OCI-LY1 (cell line): ENCODE data around the gene FERD3L.

Experiments used
- H2AFZ ChIP-seq: fragments of 200-600 bp; sonication (generic), shearing (Covaris generic); 2 replicates; pipeline ENCODE4 v1.6.0; 2014; ENCODE audit warnings: antibody characterized with exemption, mild to moderate bottlenecking, low read length
- H3F3A ChIP-seq: fragments of 200-600 bp; sonication (generic), shearing (Covaris generic); 2 replicates; pipeline ENCODE4 v1.6.0; 2014; ENCODE audit warnings: mild to moderate bottlenecking, antibody characterized with exemption, low read length, moderate library complexity; ENCODE audit not compliant: insufficient read depth
- H3K27ac ChIP-seq: fragments of 200-600 bp; sonication (generic); 2 replicates; pipeline ENCODE4 v1.5.1; 2014; ENCODE audit warnings: low read length, mixed run types, mild to moderate bottlenecking, low read depth; ENCODE audit not compliant: poor library complexity, severe bottlenecking
- H3K27me3 ChIP-seq: fragments of 200-600 bp; sonication (generic); 2 replicates; pipeline ENCODE4 v1.6.0; 2014; ENCODE audit warnings: antibody characterized with exemption, mild to moderate bottlenecking, low read length, moderate library complexity; ENCODE audit not compliant: insufficient read depth
- H3K36me3 ChIP-seq: fragments of 200-600 bp; sonication (generic); 2 replicates; pipeline ENCODE4 v1.6.1; 2014; ENCODE audit warnings: mild to moderate bottlenecking, antibody characterized with exemption, low read length, moderate library complexity, mixed read lengths; ENCODE audit not compliant: insufficient read depth
- H3K4me1 ChIP-seq: fragments of 200-600 bp; sonication (generic); 2 replicates; pipeline ENCODE4 v1.5.1; 2014; ENCODE audit warnings: mild to moderate bottlenecking, low read length, moderate library complexity; ENCODE audit not compliant: insufficient read depth, severe bottlenecking
- H3K4me2 ChIP-seq: fragments of 200-600 bp; sonication (generic), shearing (Covaris generic); 2 replicates; pipeline ENCODE4 v1.6.1; 2014; ENCODE audit warnings: low read length
- H3K4me3 ChIP-seq: fragments of 200-600 bp; sonication (generic); 2 replicates; pipeline ENCODE4 v1.5.1; 2014; ENCODE audit warnings: low read length, low read depth, mild to moderate bottlenecking, mixed read lengths; ENCODE audit not compliant: poor library complexity, severe bottlenecking
- H3K79me2 ChIP-seq: fragments of 200-600 bp; shearing (Covaris generic); 2 replicates; pipeline ENCODE4 v1.6.1; 2016; ENCODE audit warnings: mixed run types, low read length, mixed read lengths; ENCODE audit not compliant: insufficient read depth
- H3K9ac ChIP-seq: fragments of 200-600 bp; sonication (generic), shearing (Covaris generic); 2 replicates; pipeline ENCODE4 v1.6.1; 2014; ENCODE audit warnings: mild to moderate bottlenecking, low read length, mixed read lengths
- H3K9me2 ChIP-seq: fragments of 200-600 bp; sonication (generic), shearing (Covaris generic); 2 replicates; pipeline ENCODE4 v1.6.1; 2014; ENCODE audit warnings: low read depth, mild to moderate bottlenecking, low read length, mixed read lengths
- H3K9me3 ChIP-seq: fragments of 200-600 bp; shearing (Covaris generic); 2 replicates; pipeline ENCODE4 v1.6.1; 2014; ENCODE audit warnings: low read length, mixed read lengths
- H4K20me1 ChIP-seq: fragments of 200-600 bp; sonication (generic), shearing (Covaris generic); 2 replicates; pipeline ENCODE4 v1.6.0; 2016; ENCODE audit warnings: mild to moderate bottlenecking, low read length; ENCODE audit not compliant: insufficient read depth
- EZH2 ChIP-seq: fragments of 200-600 bp; sonication (generic), shearing (Covaris generic); IDR thresholded peaks from 2 replicates; pipeline ENCODE4 v1.8.0; 2017; ENCODE audit warnings: borderline replicate concordance, mixed run types, mild to moderate bottlenecking, antibody characterized with exemption, low read length, moderate library complexity, mixed read lengths
- TF ChIP-seq, protein P1 (sequence below): fragments of 200-600 bp; sonication (generic), shearing (Covaris generic); IDR thresholded peaks from 2 replicates; pipeline ENCODE4 v1.5.1; 2017; ENCODE audit warnings: mild to moderate bottlenecking, antibody characterized with exemption, low read length, moderate library complexity, mixed read lengths

The FERD3L gene

DNA sequence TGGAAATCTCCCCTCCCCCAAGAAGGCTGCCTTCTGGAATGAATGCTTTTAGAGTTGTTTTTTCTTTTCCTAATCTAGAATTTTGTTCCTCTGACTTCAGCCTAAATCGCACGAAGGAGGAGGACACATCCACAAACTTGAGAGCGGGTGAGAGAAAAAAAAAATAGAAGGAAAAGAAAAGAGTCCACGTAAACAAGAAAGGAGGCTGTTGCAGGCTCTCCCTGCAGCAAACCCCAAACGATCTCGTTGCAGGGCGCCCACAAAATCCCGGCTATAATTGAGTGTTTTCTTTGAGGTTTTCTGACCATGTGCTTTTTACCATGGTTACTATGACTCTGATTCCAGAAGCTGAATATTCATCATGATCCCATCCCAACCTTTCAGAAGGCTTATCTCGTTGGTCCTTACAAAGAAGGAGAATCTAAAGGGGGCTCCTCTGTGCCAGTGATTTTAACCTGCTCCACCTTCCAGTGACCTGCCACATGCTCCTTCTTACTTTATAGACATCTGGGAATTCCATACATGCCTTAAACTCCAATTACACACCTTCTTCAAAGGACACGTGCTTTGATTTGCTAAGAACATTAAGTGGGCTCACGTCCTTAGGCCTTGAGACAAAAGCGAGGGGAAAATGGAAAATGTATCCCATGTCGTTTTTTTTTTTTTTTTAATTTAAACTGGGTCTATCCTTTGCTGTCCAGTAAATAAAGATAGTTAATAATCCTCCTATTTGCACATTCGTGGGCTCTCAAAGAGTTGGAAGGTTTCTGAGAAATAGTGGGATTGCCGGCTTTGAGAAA, 33.5 kb downstream of the FERD3L start:
- no peaks in the 10 kb centered on the region for H3K4me1 ChIP-seq
- no peaks in the 10 kb centered on the region for H3K9me3 ChIP-seq
- no peaks in the 10 kb centered on the region for H3K79me2 ChIP-seq
- TF ChIP-seq EZH2 = no peak
- TF ChIP-seq, protein P1, sequence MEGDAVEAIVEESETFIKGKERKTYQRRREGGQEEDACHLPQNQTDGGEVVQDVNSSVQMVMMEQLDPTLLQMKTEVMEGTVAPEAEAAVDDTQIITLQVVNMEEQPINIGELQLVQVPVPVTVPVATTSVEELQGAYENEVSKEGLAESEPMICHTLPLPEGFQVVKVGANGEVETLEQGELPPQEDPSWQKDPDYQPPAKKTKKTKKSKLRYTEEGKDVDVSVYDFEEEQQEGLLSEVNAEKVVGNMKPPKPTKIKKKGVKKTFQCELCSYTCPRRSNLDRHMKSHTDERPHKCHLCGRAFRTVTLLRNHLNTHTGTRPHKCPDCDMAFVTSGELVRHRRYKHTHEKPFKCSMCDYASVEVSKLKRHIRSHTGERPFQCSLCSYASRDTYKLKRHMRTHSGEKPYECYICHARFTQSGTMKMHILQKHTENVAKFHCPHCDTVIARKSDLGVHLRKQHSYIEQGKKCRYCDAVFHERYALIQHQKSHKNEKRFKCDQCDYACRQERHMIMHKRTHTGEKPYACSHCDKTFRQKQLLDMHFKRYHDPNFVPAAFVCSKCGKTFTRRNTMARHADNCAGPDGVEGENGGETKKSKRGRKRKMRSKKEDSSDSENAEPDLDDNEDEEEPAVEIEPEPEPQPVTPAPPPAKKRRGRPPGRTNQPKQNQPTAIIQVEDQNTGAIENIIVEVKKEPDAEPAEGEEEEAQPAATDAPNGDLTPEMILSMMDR = no peak
- H4K20me1 ChIP-seq = no peaks in the 10 kb centered on the region
- H3K27ac ChIP-seq = no peak overlapping the region
- H2AFZ ChIP-seq = no peak overlapping the region
- H3K9me2 ChIP-seq = no peaks in the 10 kb centered on the region
- 0 out of 2 replicates have a peak, but pooled peaks cover 4% of the 10 kb centered on the region for H3K27me3 ChIP-seq
- H3K36me3 ChIP-seq = no peaks in the 10 kb centered on the region
- H3F3A ChIP-seq = no peaks in the 10 kb centered on the region
- H3K4me2 ChIP-seq = no peak overlapping the region
- no peak overlapping the region for H3K9ac ChIP-seq
- H3K4me3 ChIP-seq = no peak overlapping the region

DNA sequence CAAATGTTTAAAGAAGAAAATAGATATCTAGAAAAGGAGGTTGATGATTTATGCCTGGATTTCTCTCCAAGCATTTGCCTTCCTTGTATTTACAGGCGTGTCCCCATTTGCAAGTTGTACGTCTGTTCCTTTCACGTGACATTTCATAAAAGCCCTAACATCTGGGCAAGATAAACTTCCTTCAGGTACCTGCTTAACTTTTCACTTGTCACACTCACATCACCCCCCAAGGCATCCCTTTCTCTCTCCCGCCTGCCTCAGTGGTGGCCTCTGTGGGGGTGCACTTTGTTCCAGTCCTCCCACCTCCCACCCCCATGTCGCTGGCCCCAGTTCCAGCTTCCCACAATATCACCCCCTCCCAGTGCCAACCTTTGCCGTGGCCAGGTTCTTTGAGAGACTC, 34.4 kb downstream of the FERD3L start:
- Histone ChIP-seq H3K79me2 (no peaks in the 10 kb centered on the region), H3K9me2 (no peaks in the 10 kb centered on the region), H3K9ac (no peak overlapping the region), H3K27ac (no peak overlapping the region), H3K36me3 (no peaks in the 10 kb centered on the region), H3F3A (no peaks in the 10 kb centered on the region), H3K9me3 (no peaks in the 10 kb centered on the region), H3K4me2 (no peak overlapping the region), H4K20me1 (no peaks in the 10 kb centered on the region), H2AFZ (no peak overlapping the region), H3K27me3 (0 out of 2 replicates have a peak, but pooled peaks cover 4% of the 10 kb centered on the region), H3K4me3 (no peak overlapping the region), H3K4me1 (no peaks in the 10 kb centered on the region)
- TF ChIP-seq, protein P1 = no peak

- no peaks in the 10 kb centered on the region for H3F3A ChIP-seq
- H3K27ac ChIP-seq = no peak overlapping the region
- no peaks in the 10 kb centered on the region for H3K4me1 ChIP-seq
- TF ChIP-seq, protein P1 = no peak
- no peak for TF ChIP-seq EZH2
- H2AFZ ChIP-seq = no peak overlapping the region
- H3K27me3 ChIP-seq = 0 out of 2 replicates have a peak, but pooled peaks cover 4% of the 10 kb centered on the region
- H4K20me1 ChIP-seq = no peaks in the 10 kb centered on the region
- H3K9me3 ChIP-seq = no peaks in the 10 kb centered on the region
- no peak overlapping the region for H3K9ac ChIP-seq
- no peaks in the 10 kb centered on the region for H3K9me2 ChIP-seq
- no peak overlapping the region for H3K4me3 ChIP-seq
- H3K36me3 ChIP-seq = no peaks in the 10 kb centered on the region
- H3K79me2 ChIP-seq = no peaks in the 10 kb centered on the region
- no peak overlapping the region for H3K4me2 ChIP-seq
Measured at GRCh38 chr7:19110026-19110730, 35.0 kb downstream of the FERD3L start.
